WTC11 (cell line): ENCODE results near the gene FCMR.

Experiments used
- TCF7 ChIP-seq: sonication (generic); formaldehyde crosslinking; IDR thresholded peaks from 2 replicates; pipeline ENCODE4 v1.8.0; 2022; ENCODE audit warnings: mild to moderate bottlenecking, low read depth, missing genetic modification reagents, moderate library complexity
- TF ChIP-seq, protein P1 (sequence below): sonication (generic); formaldehyde crosslinking; conservative IDR thresholded peaks from 2 replicates; pipeline ENCODE4 v1.8.1; 2022; ENCODE audit warnings: mild to moderate bottlenecking, missing genetic modification reagents

DNA sequence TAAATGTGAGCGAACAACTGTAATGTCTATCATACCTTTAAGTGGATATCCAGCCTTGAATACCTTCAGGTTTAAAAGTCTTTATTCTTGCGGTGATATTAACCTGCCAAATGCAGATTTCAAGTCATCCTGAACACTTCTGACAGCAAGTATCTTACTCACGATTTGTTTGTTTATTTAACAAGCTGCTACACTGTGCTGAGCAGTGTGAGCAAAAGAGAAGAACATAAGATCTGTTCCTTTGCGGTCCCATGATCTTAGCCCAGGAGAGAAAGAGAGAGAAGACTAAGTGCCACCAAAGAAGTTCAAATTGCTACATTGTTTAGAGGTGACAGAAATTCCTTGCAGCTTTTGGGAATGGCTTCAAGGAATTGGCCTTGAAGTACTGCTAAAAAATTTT, 34.0 kb downstream of the FCMR start:
- TF ChIP-seq, protein P1, sequence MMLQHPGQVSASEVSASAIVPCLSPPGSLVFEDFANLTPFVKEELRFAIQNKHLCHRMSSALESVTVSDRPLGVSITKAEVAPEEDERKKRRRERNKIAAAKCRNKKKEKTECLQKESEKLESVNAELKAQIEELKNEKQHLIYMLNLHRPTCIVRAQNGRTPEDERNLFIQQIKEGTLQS, result no peak
- TF ChIP-seq TCF7 (CRISPR knock-in tag), result no peak
